ENCODE data around the gene PARVA.

DNA sequence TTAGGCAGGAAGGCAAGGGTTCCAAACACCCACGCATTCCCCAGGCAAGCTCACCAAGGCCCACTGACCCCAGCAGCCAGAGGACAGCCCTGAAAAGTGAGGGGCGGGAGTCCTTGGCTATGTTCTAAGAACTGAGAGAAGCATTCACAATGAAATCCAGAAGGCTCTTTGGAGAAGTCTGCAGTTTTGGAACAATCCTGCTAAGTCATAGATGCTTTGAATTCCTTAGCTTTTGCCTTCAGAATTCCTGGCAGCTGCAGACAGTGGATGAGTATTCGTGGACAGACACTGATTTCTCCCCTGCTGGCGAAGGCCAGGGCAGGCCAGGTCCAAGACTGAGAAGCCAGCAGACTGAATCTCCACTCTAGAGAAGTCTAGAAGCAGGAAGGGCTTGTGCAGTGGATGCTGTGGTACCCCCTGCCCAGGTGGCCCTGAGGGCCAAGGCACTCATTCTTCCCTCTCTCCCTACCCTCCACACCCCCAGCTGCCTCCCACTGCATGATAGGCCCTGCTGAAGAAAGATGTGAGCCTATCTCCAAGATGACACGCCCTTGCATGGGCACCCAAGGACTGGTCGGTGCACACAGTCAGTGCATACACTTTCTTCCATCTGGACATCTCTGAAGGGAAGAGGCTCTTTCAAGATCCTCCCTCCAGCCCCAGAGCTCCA lies 163.7 kb downstream of the PARVA start:
- TF ChIP-seq MAX (IDR thresholded peaks at IDR 0.05) (no peak), KDM1A (IDR thresholded peaks at IDR 0.05; ENCODE audit: borderline replicate concordance, low read length) (no peak)

All from H1 (cell line).